Central memory CD4-positive, alpha-beta T cell (primary cell): ENCODE results near the gene PCDHGA4.
"Not testable (repeated sequence)": the region's sequence is repeated elsewhere in the genome, so short reads cannot be mapped to it uniquely, and the experiment has no call there.

ENCODE experiments used
- DNase-seq: peaks from one replicate; pipeline ENCODE4 v3.0.0; 2022
- total RNA-seq, 3 experiments: gene quantifications; one replicate each; lab custom pipeline; 2026; lab: John Stamatoyannopoulos, UW

Gene PCDHGA4
- 0.11 to 0.58 (median 0.11) reads per million in 3 experiments for total RNA-seq

DNA sequence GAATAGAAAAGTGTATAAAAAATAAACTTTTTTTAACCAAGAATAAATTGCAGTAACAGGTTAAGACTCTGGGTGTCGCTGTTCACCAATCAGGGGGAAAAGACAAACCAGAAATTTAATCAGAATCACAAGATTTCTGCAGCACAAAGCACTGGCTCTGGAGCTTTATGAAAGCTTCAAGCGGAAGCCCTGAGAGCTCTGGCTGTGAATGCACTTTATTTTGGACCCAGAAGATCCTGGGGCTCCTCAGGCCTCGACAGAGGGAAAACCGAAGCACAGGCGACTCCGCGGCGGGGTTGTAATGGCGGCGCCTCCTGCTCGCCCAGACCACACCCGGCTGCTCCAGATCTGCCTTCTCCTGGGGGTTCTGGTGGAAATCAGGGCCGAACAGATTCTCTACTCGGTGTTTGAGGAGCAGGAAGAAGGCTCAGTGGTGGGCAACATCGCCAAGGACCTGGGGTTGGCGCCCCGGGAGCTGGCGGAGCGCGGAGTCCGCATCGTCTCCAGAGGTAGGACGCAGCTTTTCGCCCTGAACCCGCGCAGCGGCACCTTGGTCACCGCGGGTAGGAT lies at the start of gene PCDHGA4:
Gene PCDHGA4, plus strand, starts transcription at position 122 of the 570 bp plus-strand sequence. Its CDS starts 87 bp downstream, at position 209.
- no peak for DNase-seq

DNA sequence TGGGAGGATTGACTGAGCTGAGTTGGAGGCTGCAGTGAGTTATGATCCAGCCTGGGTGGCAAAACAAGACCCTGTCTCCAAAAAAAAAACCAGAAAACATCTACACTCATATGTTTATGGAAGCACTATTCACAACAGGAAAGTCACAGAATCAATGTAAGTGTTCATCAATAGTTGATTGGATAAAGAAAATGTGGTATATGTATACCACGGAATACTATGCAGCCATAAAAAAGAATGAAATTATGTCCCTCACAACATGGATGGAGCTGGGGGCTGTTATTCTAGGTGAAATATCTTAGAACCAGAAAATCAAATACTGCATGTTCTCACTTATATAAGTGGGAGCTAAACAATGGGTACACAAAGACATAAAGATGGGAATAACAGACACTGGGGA lies 48.2 kb upstream of the PCDHGA4 start:
- no peak for DNase-seq

DNA sequence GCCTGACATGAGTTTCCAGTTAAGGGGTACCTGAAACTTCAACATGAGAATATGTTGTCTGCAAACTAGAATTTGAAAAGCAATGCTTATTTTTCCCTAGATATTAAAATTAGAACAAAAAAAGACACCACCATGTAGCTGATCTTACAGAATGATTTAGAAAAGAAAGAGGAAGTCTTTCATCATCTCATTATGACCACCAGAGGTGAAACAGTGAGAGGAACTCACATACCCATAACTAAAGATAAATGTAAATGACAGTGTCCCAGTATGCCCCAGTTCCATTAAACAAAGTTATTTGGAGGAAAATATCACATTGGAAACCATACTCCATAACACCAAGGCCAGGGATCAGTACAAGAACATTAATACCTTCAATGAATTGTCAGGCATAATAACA lies 41.1 kb upstream of the PCDHGA4 start:
- no peak for DNase-seq

DNA sequence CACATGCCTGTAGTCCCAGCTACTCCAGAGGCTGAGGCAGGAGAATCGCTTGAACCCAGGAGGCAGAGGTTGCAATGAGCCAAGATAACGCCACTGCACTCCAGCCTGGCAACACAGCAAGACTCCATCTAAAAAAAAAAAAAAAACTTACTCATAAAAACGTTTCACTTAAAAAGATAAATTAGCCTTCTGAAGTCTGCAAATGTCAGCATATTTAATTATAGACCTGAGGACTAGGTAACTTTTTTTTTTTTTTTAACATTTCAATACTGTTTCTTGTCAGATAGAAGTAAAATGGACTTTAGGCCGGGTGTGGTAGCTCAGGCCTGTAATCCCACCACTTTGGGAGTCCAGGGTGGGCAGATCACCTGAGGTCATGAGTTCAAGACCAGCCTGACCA lies 37.9 kb upstream of the PCDHGA4 start:
- DNase-seq = not testable (repeated sequence)

DNA sequence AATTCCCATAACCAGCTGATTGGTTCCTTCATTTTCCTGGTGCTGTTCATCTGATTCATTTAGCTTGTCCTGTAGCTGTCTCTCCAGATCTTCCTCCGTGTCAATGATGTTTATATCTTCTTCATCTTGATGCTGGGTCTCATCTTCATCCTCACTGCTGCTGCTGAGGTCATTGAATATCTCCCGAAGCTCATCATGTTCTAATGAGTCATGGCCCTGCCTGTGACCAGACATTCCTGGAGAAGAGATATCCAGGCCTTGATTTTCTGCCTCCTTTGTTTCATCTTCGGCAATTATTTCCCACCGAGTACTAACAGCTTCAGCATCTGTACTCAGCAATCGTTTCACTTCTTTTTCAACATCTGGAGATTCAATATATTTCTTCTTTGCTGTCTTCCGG lies 35.6 kb upstream of the PCDHGA4 start:
- DNase-seq = no peak

DNA sequence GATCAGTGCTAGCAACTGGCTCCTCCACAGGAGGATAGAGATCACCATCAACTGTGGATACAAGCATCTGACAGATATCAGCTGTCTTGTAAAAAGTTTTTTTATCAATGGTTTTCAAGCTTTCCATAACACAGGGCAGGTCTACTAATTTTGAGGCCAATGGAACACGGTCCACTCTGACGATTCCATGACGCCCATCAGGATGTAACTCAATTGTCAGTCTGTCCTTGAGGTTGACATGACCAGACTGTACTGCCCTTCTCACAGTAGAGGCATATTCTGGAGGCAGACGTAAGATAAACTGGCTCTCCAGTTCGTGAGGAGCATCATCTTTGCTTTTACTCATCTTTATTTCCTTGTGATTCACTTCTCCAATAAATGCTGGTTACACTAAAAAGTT lies 35.1 kb upstream of the PCDHGA4 start:
- DNase-seq = no peak

DNA sequence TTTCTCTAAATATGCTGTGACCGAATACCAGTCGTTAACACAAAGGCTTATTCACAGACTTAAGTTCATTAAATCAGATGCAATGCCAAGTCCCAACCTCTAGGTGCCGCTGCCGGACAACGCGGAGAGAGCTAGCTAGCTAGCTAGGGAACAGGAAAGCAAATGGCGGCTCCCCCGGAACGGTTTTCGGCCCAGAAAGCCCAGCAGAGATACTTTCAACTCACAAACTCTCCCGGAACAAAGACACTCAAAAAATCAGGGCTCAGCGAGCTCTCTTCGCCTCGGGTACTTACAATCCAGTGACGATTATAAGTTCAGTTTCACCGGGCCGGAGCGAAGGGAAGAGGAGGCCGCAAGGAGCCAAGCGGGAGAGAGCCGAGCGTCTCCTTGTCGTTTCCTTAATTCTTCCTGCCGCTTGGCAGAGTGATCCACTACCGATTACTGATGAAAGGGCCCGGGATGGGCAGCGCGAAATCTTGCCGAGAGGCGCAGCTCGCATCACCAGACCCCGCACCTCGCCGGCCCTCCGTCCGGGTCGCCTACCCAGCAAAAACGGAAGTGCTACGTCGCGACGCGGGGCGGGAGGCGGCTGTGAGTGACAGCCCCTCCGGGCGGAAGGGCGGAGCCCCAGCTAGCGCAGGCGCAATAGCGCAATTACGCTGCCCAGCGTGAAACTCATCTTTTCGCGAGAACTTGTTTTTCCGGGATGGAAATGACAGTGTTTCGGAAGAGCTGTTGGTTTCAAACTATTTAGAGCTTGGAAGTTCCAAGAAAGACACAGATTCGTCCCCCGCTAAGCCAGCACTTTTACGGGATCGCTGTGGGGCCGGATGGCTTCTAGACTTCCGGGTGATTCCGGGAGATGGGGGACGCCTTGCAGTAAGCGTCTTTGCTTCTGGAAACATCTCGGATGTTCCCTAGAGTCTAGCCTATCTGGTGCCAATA lies 34.3 kb upstream of the PCDHGA4 start, which contains the start of gene TAF7:
Gene TAF7, minus strand, starts transcription at position 560 of the 945 bp plus-strand sequence. CDS start 740 bp downstream, outside the sequence.
- DNase-seq = peak; percentile 90

DNA sequence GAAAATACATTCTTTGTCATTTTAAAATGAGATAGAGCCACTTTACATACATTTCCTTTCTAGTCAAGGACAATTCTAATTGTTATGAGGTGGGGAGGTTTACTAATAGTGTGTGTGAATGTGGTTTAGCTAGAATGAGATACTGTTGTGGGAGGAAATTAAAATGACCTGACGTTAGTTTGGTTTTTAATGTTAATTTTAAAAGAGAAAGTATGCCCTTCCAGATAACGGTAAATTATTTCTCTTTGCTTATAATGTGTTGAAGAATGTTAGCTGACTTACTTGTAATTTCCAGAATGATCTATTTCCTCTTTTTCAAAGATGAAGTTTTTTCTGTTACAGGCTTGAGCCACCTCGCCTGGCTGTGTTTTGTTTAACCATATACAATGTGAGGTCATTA lies 32.6 kb upstream of the PCDHGA4 start:
- DNase-seq = no peak

DNA sequence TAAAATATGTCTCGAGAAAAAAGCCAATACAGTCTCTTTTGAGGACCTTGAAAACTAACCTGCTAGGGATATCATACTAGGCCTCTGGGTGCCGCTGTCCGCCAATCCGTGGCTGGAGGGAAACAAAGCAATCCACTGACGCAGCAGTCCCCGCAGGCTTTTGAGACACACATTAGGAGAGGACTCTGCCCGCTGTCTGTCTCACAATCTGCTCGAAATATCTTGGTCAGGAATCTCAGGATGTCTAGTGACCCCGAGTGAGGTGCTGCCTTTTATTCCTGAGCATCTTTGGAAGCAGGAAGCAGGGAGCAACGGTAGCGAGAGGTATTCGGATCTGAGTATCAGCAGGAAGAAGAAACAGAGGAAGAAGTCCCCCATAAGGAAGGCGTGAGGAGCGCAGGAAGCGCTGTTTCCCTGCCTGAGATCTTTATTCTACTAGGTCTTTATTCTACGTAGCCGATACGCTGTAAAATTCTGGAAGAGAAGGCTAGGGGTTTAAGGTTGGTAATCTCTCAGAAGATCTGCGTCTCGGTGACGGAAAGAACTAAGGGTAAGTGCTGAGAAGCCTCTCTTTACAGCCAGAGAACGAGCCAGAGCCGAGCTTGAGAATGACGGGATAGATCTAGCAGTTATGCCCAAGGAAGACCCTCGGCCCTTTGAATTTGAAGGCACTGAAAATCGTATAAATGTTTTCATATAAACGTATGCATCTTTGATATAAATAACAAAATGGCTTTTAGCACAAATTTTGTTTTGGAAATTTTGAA lies 28.6 kb upstream of the PCDHGA4 start:
- peak; percentile 59 for DNase-seq

DNA sequence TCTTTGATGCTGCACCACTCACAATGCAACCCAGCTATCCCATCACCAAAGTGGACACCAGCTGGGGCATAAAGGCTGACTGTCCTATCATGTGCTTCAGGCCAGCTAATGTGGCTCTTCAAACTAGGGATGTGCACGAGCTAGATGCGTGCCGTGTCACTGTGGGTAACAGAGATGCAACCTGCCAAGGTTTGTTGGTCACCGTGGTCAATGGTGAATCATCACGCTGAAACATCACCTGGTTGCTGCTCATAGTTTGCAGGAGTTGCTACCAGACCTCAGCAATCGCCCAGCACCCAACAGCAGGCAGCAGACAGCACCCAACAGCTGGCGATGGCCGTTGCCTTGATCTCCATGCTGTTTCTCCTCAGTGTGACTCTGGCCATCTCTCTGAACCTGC lies 26.6 kb upstream of the PCDHGA4 start:
- DNase-seq = no peak

DNA sequence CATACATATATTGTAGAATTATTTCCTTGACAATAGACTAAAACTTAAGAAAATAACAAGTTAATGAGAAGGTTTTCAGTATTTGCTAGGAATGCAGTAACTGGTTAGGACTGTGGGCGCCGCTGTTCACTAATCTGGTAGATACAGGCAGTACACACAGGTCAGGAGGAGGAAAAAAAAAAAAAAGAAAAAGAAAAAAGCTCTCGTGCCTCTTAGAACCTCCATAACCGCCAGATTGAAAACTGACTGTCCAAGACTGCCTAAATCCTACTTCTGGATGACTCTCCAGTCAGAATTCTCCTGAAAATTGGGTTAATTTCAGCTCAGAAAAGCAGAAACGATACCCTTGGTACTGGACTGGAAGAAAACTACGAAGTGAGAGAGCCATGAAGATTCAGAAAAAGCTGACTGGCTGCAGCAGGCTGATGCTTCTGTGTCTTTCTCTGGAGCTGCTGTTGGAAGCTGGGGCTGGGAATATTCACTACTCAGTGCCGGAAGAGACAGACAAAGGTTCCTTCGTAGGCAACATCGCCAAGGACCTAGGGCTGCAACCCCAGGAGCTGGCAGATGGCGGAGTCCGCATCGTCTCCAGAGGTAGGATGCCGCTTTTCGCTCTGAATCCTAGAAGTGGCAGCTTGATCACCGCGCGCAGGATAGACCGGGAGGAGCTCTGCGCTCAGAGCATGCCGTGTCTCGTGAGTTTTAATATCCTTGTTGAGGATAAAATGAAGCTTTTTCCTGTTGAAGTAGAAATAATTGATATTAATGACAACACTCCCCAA lies 24.3 kb upstream of the PCDHGA4 start, which contains the start of gene PCDHGA1:
Gene PCDHGA1, plus strand, starts transcription at position 216 of the 782 bp plus-strand sequence.
- DNase-seq = peak; percentile 13

DNA sequence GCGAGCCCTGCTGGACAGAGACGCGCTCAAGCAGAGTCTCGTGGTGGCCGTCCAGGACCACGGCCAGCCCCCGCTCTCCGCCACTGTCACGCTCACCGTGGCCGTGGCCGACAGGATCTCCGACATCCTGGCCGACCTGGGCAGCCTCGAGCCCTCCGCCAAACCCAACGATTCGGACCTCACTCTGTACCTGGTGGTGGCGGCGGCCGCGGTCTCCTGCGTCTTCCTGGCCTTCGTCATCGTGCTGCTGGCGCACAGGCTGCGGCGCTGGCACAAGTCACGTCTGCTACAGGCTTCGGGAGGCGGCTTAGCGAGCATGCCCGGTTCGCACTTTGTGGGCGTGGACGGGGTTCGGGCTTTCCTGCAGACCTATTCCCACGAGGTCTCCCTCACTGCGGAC lies 22.2 kb upstream of the PCDHGA4 start:
- not testable (repeated sequence) for DNase-seq

DNA sequence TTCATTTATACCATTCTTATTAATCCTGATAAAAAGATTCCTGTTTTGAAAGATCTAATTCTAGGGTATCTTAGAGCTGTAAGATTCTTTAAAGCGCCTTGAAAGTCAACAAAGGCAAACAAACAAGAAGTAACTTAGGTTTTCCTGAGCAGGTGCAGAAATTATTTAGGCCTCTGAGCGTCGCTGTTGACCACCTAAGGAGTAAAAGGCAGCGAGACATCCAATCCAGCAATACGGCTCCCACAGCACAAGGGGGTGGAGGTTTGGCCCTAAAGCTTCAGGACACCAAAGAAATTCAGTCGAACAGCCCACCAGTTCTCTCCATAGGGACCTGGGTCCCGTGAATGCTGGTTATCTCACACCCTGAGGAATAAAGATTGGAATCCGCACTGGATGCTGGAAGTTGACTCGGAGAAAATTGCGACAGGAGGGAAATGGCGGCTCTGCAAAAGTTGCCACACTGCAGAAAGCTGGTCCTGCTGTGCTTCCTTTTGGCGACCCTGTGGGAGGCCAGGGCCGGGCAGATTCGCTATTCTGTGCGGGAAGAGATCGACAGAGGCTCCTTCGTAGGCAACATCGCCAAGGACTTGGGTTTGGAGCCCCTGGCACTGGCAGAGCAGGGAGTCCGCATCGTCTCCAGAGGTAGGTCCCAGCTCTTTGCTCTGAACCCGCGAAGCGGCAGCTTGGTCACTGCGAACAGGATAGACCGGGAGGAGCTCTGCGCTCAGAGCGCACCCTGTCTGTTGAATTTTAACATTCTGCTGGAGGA lies 16.1 kb upstream of the PCDHGA4 start, which contains the start of gene PCDHGA2:
Gene PCDHGA2, plus strand, starts transcription at position 223 of the 769 bp plus-strand sequence.
- no peak for DNase-seq

DNA sequence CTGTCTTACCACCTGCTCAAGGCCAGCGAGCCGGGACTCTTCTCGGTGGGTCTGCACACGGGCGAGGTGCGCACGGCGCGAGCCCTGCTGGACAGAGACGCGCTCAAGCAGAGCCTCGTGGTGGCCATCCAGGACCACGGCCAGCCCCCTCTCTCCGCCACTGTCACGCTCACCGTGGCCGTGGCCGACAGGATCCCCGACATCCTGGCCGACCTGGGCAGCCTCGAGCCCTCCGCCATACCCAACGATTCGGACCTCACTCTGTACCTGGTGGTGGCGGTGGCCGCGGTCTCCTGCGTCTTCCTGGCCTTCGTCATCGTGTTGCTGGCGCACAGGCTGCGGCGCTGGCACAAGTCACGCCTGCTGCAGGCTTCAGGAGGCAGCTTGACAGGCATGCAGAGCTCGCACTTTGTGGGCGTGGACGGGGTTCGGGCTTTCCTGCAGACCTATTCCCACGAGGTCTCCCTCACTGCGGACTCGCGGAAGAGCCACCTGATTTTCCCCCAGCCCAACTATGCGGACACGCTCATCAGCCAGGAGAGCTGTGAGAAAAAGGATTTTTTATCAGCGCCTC lies 14.0 kb upstream of the PCDHGA4 start:
- not testable (repeated sequence) for DNase-seq

DNA sequence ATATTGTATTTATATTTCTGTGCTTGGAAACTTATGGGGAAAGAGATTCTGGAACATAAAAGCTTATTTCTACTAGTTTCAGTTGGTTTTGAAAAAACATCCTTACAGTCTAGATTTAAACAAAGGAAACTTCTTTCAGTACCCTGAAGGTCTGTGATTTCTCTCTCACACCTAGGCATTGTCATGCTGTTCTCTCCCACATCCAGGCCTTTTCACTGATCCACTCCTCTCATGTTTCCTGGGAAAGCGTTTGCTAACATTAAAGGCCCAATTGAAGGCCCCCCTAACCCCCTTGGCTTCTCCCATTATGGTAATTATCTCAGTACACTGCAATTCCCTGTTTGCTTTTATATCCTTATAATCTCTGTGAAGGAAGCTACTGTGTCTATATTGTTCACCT lies 12.0 kb upstream of the PCDHGA4 start:
- no peak for DNase-seq

DNA sequence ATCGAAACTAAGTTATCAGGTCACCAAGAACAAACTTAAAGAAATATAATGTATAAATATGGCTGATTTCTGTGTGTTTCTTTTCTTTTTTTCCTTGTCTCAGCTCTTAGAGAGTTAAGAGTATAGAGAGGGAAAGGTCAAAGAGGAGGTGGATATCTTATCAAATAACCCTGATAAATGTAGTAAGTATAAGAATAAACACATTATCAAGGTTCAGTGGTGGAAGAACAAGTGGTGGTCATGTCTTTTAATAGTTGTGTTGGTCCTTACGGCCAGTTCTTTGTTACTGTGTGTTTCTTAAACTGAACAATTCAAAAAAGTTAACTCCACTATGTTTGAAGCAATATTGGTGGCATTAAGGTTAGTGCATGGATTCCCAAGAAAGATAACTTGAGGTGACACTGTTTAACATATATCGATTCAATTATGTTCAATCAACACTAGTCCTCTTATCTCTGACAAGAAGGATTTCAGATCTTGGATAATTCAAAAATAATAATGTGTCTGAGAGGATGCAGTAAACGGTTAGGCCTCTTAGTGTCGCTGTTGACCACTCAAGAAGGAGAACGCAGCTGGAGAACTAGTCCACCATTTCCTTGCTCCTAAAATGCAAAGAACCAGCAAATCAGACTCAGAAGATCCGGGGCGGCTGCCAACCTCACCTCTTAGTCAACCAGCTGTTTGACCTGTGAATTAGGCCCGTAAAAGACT lies 11.4 kb upstream of the PCDHGA4 start, which contains the start of gene PCDHGA3:
Gene PCDHGA3, plus strand, starts transcription at position 588 of the 711 bp plus-strand sequence. CDS start 205 bp downstream, outside the sequence.
- DNase-seq = no peak

DNA sequence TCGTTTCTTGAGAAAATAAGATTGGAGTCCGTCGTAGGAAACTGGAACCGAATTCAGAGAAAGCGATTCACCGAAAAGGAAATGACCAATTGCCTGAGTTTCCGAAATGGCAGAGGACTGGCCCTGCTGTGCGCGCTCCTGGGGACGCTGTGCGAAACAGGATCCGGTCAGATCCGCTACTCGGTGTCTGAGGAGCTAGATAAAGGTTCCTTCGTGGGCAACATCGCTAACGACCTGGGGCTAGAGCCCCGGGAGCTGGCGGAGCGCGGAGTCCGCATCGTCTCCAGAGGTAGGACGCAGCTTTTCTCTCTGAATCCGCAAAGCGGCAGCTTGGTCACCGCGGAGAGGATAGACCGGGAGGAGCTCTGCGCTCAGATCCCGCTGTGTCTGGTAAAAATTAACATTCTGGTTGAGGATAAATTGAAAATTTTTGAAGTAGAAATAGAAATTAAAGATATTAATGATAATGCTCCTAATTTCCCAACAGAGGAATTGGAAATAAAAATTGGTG lies 10.8 kb upstream of the PCDHGA4 start:
- no peak for DNase-seq

DNA sequence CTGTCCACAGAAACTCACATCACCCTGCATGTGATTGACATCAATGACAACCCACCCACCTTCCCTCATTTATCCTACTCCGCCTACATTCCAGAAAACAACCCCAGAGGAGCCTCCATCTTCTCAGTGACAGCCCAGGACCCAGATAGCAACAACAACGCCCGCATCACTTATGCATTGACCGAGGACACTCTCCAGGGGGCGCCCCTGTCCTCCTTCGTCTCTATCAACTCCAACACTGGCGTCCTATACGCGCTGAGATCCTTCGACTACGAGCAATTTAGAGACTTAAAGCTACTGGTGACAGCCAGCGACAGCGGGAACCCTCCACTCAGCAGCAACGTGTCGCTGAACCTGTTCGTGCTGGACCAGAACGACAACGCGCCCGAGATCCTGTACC lies 9.5 kb upstream of the PCDHGA4 start:
- no peak for DNase-seq

DNA sequence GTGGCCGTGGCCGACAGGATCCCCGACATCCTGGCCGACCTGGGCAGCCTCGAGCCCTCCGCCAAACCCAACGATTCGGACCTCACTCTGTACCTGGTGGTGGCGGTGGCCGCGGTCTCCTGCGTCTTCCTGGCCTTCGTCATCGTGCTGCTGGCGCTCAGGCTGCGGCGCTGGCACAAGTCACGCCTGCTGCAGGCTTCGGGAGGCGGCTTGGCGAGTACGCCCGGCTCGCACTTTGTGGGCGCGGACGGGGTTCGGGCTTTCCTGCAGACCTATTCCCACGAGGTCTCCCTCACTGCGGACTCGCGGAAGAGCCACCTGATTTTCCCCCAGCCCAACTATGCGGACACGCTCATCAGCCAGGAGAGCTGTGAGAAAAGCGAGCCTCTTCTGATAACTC lies 8.8 kb upstream of the PCDHGA4 start:
- not testable (repeated sequence) for DNase-seq
